ENCODE results near the gene CPA1.

Gene CPA1

GRCh38 chr7:130385600-130386066 is 5.3 kb downstream of the CPA1 start:
- H2AFZ ChIP-seq (ENCODE audit: low read length): no peak overlapping the region
- 0 out of 2 replicates have a peak, but pooled peaks cover 2% of the 10 kb centered on the region for H3K27me3 ChIP-seq (ENCODE audit: insufficient read depth, low read length)
- H3K79me2 ChIP-seq (ENCODE audit: insufficient read depth, low read length): no peaks in the 10 kb centered on the region
- TF ChIP-seq, protein P1, sequence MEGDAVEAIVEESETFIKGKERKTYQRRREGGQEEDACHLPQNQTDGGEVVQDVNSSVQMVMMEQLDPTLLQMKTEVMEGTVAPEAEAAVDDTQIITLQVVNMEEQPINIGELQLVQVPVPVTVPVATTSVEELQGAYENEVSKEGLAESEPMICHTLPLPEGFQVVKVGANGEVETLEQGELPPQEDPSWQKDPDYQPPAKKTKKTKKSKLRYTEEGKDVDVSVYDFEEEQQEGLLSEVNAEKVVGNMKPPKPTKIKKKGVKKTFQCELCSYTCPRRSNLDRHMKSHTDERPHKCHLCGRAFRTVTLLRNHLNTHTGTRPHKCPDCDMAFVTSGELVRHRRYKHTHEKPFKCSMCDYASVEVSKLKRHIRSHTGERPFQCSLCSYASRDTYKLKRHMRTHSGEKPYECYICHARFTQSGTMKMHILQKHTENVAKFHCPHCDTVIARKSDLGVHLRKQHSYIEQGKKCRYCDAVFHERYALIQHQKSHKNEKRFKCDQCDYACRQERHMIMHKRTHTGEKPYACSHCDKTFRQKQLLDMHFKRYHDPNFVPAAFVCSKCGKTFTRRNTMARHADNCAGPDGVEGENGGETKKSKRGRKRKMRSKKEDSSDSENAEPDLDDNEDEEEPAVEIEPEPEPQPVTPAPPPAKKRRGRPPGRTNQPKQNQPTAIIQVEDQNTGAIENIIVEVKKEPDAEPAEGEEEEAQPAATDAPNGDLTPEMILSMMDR (IDR thresholded peaks at IDR 0.05; ENCODE audit: low read length): no peak
- no peak for TF ChIP-seq EZH2 (IDR thresholded peaks at IDR 0.05; ENCODE audit: borderline replicate concordance, low read length)
- H3K9me2 ChIP-seq (ENCODE audit: low read depth, low read length): no peaks in the 10 kb centered on the region
- H3K27ac ChIP-seq (ENCODE audit: low read depth, low read length, poor library complexity, severe bottlenecking): no peak overlapping the region
- no peak overlapping the region for H3K4me2 ChIP-seq (ENCODE audit: low read length)
- H3K4me3 ChIP-seq (ENCODE audit: low read depth, low read length, poor library complexity, severe bottlenecking): no peak overlapping the region
- no peaks in the 10 kb centered on the region for H3K9me3 ChIP-seq (ENCODE audit: low read length)
- H3K9ac ChIP-seq (ENCODE audit: low read length): no peak overlapping the region
- H3K4me1 ChIP-seq (ENCODE audit: insufficient read depth, low read length, severe bottlenecking): no peaks in the 10 kb centered on the region
- H3F3A ChIP-seq (ENCODE audit: insufficient read depth, low read length): no peaks in the 10 kb centered on the region
- H4K20me1 ChIP-seq (ENCODE audit: insufficient read depth, low read length): no peaks in the 10 kb centered on the region
- H3K36me3 ChIP-seq (ENCODE audit: insufficient read depth, low read length): no peaks in the 10 kb centered on the region

DNA sequence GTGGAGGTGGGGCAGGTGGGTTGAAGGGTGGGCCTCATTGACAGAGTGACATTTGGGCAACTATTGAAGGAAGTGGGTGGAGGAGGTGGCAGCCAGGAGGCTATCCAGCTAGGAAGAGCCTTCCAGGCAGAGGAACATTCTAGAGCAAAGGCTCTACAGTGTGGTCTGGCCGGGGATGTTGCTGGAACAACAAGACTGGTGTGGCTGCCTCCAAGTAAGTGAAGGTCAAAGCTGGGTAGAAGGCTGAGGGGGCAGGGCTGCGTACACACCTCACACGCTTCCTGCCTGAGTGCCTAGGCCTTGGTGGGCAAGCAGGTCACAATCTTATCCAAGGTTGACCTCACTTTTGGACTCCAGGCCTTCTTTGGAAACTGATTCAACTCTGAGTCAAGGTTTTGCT is 6.6 kb downstream of the CPA1 start:
- TF ChIP-seq, protein P1 (IDR thresholded peaks at IDR 0.05; ENCODE audit: low read length): no peak
- no peak for TF ChIP-seq EZH2 (IDR thresholded peaks at IDR 0.05; ENCODE audit: borderline replicate concordance, low read length)
- Histone ChIP-seq H3K36me3 (ENCODE audit: insufficient read depth, low read length) (no peaks in the 10 kb centered on the region), H3K4me2 (ENCODE audit: low read length) (no peak overlapping the region), H3K79me2 (ENCODE audit: insufficient read depth, low read length) (no peaks in the 10 kb centered on the region), H3K9me3 (ENCODE audit: low read length) (no peaks in the 10 kb centered on the region), H3F3A (ENCODE audit: insufficient read depth, low read length) (no peaks in the 10 kb centered on the region), H3K4me1 (ENCODE audit: insufficient read depth, low read length, severe bottlenecking) (no peaks in the 10 kb centered on the region), H3K4me3 (ENCODE audit: low read depth, low read length, poor library complexity, severe bottlenecking) (no peak overlapping the region), H3K27me3 (ENCODE audit: insufficient read depth, low read length) (no peaks in the 10 kb centered on the region), H3K9me2 (ENCODE audit: low read depth, low read length) (no peaks in the 10 kb centered on the region), H3K9ac (ENCODE audit: low read length) (no peak overlapping the region), H4K20me1 (ENCODE audit: insufficient read depth, low read length) (no peaks in the 10 kb centered on the region), H2AFZ (ENCODE audit: low read length) (no peak overlapping the region), H3K27ac (ENCODE audit: low read depth, low read length, poor library complexity, severe bottlenecking) (no peak overlapping the region)

- Histone ChIP-seq H3K79me2 (ENCODE audit: insufficient read depth, low read length) (no peaks in the 10 kb centered on the region), H3K9me2 (ENCODE audit: low read depth, low read length) (no peaks in the 10 kb centered on the region), H3K9me3 (ENCODE audit: low read length) (no peaks in the 10 kb centered on the region), H3K9ac (ENCODE audit: low read length) (no peak overlapping the region), H4K20me1 (ENCODE audit: insufficient read depth, low read length) (no peaks in the 10 kb centered on the region), H2AFZ (ENCODE audit: low read length) (no peak overlapping the region), H3K4me2 (ENCODE audit: low read length) (no peak overlapping the region), H3F3A (ENCODE audit: insufficient read depth, low read length) (no peaks in the 10 kb centered on the region), H3K27ac (ENCODE audit: low read depth, low read length, poor library complexity, severe bottlenecking) (no peak overlapping the region), H3K27me3 (ENCODE audit: insufficient read depth, low read length) (no peaks in the 10 kb centered on the region), H3K36me3 (ENCODE audit: insufficient read depth, low read length) (no peaks in the 10 kb centered on the region), H3K4me1 (ENCODE audit: insufficient read depth, low read length, severe bottlenecking) (no peaks in the 10 kb centered on the region), H3K4me3 (ENCODE audit: low read depth, low read length, poor library complexity, severe bottlenecking) (no peak overlapping the region)
- TF ChIP-seq EZH2 (IDR thresholded peaks at IDR 0.05; ENCODE audit: borderline replicate concordance, low read length): no peak
- TF ChIP-seq, protein P1 (IDR thresholded peaks at IDR 0.05; ENCODE audit: low read length): no peak
These were observed 7.0 kb downstream of the CPA1 start for GRCh38 chr7:130387306-130387627.
